Diencephalon (tissue), 1 donor: Measurements from ENCODE around the gene HPF1. TPM values are rescaled to one million over a fixed set of nuclear protein-coding genes. Genes with fewer than 3 reads are reported as not detected.

ENCODE experiments used
- total RNA-seq: library from RNA; depleted of rRNA; stranded (reverse); fragments of >200 nt; gene quantifications from one replicate; pipeline ENCODE4 v1.2.3, GENCODE V29; 2014

Gene HPF1
- 36.0 TPM for total RNA-seq

GRCh38 chr4:169757575-169758184 is at the start of gene HPF1:
TSS of gene HPF1 (minus strand) at chr4:169757944. CDS start at chr4:169757877, 67 bp downstream.

Other genes with a start within 250 kb of the HPF1 start
- gene NEK1, start 145.4 kb downstream of the HPF1 start, total RNA-seq = 40.4 TPM
- gene CLCN3, start 137.4 kb downstream of the HPF1 start, total RNA-seq = 146 TPM